GM21367 (cell line): Measurements from ENCODE around the gene MRPL24.

Experiments used
- ATAC-seq: cut with Tn5 transposase; IDR thresholded peaks from one replicate; pipeline ENCODE4 v1.9.1; 2021; ENCODE audit not compliant: unreplicated experiment

MRPL24 gene

DNA sequence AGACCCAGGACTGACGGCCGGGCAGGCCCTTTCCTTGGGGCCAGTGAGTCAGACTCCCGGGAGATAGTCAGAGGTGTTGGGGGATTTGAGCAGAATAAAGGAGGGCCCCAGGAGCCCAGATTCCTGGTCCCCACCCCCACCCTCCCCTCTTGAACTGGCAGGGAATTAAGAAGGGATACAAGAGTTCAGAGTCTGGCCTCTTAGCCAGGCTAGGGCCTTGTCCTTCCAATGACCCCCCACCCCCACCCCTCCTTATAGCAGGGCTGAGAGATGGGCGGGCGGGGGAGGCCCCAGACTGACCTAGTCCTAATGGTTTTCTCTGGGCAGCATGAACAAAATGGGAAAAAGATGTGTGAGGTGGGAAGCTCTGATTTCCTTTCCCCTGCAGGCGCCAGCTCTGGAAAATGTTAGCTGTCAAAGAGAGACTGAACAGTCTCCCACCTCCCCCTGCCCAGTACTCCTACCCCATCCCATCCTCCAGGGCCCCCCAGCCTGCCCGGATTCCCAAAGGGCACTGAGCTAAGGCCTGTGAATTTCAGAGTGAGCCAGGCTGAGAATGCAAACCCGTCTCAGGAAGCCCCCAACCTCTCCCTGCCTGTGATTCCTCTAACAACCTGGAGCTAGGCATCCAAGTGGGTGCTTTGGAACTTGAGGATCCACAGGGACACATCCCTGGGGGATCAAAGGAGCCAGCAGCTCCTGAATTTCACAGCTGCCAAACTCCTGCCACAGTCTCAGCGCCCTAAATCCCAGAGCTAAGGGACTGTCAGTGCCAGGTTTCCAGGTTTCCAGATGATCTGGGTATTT is 29.7 kb downstream of the MRPL24 start:
- ATAC-seq: no peak

DNA sequence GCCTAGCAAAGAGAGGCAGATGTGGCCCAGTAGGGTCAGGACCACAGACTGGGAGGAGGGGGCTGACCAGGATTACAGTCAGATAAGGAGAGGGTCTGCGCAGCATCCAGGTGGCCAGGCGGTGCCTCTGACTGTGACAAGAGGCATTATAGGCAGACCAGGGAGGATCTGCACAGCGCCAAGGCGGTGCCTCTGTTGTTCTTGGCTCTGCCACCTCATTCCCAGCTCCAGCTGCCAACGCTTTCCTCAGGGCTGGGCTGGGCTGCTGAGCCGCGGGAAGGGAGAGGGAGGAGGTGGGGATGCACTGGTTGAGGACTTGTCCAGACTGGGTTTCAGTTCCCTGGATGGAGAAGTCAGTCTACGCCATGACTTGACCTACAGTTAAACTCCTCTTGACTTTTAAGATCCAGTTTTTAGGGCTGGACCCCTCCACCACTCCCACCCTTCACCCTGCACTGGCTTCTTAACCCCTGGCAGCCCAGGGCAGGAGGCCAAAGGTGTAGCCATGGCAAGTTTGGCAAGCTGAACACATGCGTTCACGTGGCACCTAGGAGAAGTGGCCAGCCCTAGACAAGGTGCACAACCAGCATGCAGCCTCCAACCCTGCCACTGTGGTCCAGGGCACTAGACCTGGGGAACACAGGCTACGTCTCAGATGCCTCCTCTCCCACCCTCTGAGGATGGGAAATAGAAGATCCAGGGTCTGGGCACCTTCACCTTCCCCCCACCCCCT is 31.0 kb downstream of the MRPL24 start:
- no peak for ATAC-seq

DNA sequence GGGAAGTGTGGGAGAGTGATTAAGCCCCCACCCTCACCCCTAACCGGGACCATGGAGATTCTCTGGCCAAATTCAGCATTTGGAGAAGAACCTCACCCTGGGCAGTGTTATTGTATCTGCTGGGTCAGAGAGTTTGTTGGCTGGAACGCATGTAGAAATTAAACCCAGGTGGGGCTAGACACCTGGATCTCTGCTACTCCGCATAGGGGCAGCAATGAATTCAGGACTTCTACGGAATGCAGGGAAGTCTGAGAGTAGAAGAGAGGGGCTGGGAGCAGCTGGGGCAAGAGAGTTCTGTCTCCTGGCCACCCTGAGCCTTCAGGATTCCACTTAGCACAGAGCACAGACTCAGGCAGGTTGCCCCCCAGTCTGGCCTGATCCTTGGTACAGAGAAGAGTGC is 31.9 kb downstream of the MRPL24 start:
- no peak for ATAC-seq

DNA sequence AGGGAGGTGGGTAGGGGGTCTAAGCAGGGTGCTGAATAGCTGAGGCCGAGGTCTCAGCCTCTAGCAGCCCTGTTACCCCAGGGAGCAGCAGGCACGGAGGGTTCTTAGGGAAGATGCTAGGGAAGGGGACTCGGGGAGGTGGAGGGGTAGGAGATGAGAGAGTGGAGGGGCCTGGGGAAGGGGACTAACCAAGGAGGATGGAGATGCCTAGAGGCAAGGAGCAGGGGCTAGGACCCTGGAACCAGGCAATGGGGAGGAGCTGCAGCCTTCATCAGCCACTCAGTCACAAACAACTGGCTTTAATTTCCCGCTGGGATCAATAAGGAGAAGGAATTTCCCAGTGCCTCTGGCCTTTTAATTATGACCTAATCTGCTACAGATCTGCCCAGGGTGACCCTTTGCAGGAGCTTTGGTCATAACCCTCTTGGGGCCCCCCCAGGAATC is 32.6 kb downstream of the MRPL24 start:
- no peak for ATAC-seq

DNA sequence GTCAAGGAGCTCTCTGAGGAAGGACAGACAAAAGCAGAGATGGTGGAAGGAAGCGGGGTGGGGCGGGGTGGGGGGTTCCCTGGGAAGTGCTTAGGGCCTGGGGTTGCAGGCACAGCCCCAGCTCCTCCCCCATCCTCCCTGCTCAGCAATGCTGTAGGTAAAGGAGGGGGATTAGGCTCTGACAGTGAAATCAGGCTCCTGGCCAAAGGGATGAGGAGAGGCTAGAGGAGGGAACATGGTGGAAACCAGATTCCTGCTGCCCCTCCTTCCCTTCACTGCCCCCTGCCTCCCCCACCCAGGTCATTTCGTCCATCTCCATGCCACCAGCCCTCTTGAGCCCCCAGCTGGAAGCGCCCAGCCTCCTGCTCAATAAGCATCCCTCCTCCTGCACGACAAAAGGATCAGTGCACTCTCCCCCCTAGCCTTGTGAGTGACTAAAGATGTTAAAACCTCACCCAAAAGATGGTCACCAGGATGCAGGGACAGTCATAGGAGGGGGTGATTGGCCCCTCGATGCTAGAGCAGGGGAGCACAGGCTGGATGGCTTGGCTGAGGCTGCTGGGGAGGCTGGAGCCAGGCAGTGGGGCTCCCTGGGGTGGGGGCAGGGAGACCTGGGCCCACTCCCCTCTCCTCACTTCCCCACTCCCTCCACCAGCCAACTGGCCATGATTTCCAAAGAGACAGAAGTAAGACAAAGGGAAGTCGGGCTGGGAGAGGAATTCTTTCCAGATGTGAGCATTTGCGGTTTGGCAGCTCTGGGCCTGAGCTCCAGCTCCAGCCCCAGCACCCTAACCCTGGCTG is 33.3 kb downstream of the MRPL24 start:
- no peak for ATAC-seq

DNA sequence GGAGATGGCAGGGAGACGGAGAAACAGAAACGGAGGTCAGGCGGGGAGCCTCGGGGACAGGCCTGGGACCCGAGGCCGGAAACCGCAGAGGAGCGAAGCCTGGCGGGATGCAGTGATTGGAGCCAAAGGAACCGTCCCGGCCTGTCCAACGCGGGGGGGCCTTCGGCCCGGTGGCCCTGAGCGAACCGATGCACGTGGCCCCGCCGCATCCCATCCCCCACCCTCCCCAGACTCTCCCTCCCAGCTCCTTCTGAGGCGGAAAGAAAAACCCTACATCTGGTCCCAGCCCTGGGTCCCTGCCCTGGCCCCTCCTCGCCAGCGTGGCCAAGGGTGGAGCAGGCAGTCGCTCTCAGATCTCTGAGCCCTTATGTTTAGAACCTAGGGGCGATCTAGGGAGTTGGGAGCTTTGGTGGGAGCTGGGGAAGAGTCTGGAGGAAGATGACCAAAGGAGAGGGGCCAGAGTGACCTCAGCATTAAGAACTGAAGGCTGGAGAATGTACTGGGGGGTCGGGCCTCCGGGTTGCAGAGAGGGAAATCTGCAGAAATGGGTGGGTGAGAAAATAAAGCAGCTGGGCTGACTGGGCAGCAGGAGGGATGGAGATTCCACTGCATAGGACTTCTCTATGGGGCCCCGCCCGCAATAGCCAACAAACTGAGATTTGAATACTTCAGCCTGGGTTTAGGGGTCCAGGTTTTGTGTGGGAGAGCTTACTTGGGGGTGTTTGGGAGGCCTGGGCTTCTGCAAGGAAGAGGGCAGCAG is 34.1 kb downstream of the MRPL24 start:
- ATAC-seq: no peak

DNA sequence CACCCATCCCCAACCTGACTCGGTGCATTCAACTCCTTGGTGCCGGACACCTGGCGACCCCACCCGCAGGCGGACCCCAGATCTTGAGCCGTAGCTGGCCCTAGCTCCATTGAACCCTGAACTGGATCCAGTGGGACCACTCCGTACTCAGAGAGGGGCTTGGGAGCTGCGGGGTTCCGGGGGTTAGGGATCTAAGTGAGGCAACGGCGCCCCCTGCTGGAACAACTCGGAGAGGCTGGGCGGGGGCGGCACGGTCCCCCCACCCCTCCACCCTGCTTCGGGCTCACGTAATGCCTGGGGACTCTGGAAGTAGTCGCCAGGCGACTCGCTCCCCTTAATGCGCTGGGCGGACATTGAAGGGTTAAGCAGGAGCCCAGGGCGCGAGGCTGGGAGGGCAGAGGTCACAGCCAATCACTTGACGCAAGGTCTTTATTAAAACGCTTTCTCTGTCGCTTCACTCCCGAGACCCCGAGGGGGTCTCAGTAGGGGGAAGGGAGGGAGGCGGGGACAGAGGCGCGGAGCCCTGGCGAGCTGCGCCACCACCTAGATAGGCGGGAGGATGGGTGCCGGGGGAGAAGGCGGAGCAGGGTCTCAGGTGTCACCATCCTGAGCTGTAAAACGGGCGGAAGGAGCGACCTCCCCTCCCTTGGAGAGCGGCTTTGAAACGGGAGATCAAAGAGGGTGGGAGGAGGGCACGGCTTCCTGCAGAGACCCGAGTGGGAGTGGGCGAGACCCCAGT is 34.8 kb downstream of the MRPL24 start:
- no peak for ATAC-seq

DNA sequence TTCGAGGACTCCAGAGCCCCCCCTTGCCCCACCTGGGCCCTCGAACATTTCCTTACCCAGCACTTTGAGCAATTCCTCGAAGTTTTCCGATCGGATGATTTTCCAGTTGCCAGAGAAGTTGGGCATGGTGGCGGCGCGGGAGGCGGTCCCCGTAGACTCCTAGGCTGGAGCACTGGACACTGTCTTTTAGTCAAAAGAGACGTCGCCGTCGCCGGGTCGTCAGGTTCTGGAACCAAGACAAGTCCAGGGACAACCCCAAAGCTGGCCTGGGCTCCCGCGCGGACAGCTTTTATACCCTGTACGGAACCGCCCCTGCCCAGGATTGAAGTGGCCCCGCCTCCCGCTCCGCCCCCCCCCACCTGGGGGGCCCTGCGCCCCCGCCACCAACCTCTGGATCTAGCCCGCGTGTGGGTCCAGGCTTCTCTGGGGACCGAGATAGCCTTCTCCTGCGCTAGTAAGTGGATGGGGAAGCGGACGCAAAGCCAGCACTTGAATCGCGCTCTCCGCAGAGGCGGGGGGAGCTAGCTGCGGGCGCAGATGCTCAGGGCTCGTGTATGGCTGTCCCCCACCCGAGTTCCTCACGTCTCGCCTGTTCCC is 35.5 kb downstream of the MRPL24 start, which contains the start of gene CRABP2:
CRABP2 (minus strand) TSS at position 263 of the 597 bp plus-strand sequence; CDS start at position 126, 137 bp downstream.
- ATAC-seq: no peak

DNA sequence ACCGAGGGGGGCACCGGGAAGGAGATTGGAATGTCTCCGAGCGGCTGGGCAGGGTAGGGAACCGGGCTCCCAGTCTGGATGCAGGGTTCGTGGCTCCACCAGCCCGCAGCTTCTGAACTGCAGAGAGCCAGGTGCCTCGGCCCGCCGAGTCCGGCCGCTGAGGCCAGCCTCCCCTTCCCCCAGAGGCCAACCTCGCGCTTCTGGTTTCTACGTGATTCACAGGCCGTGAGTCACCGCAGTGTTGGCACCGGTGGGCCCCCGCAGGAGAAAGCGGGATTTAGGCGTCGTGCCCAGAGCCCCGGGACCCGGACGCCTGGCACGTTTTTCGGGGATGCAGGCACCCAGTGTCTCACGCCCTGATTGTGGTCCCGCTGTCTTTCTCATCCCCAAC is 36.0 kb downstream of the MRPL24 start:
- ATAC-seq: no peak

DNA sequence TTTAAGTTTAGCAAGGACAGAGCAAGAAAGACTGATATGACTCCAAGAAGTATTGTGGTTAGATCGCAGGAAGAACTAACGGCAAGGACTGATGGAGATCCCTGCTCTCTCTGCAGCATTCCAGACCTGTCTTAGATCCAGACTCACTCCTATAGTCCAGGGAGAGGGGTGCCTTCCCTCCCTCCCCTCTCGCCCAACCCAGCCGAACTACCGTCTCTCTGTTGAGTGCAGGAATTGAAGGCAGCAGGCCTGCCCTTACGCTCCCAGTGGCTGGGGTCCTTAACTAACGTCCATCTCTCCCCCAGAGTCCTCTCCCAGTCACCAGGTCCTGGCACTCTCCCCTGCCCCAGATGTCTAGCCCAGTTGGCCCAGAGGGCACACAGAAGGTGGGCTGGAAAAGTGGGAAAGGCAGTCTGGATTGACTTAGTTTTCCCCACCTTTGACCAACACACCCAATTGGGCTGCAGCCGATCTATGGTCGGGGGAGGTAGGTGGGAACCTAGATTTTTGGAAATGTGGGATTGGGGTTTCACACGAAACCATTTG is 36.6 kb downstream of the MRPL24 start:
- ATAC-seq: no peak

DNA sequence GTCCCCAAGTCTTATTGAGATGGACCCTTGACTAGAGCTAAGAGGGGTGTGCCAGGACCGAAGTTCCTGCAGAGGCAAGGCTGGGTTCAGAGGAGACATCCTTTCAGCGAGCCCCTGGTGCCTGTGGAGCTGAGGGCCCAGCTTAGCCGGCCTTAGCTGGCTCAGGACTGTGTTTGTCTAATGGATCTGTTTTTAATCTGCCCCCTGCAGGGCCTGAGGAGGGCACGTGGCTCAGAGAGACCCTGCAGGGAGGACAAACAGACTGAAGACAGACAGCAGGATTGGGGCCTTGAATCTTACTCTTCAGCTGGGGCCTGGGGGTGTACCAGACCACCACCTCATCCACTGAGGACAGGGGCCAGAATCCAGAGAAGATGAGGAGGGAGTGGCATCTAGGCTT is 37.1 kb downstream of the MRPL24 start:
- no peak for ATAC-seq

DNA sequence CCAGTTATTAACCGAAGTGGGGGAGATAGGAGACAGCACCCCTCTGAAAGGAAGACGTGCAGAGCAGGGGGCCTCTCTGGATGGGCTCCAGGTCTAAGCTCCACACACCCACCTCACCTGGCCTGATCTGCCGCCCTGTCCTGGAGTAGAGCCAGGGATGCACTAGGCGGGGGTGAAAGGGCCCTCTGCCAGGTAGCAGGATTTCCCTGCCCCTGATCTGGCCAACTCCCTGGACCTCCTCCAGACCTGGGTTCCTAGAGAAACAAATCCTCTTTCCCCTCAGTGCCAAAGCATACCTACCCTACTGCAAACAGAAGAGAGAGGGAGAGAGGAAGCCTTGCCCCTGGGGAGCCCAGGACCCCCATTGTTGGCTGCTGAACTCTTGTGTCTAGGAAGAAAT is 37.6 kb downstream of the MRPL24 start:
- ATAC-seq: no peak

DNA sequence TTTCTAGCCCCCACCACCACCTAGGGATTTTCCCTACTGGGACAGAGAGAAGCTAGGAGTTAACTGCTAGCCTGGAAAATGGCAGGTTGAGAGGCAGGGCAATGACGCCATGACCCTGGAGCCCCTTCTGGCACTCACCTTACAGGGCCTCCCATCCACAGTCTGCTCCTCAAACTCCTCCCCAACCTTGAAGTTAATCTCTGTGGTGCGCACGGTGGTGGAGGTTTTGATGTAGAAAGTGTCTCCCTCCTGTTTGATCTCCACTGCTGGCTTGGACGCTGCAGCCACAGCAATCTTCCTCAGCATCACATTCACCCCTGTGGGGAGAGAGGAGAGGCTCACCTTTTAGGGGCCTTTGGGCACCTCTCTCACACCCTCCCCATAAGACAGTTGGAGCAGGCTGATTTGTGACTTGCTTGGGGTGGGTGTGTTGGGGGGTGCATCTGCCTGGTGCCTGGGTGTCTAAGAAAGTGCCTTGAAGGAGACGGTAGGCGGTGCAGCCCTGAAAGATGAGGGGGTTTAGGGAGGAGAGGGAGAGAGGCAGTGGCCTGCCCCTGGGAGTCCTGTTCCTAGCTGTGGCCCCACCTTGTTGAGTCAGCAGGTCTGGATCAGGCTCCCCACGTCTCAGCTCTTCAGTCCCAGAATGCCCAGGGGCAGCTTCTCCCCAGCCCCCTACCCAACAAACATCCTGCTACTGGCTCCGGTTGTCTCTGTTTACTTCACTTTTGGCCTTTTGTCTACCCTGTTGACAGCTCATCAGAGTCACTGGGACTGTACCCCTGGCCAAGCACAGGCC is 40.0 kb downstream of the MRPL24 start:
- no peak for ATAC-seq

DNA sequence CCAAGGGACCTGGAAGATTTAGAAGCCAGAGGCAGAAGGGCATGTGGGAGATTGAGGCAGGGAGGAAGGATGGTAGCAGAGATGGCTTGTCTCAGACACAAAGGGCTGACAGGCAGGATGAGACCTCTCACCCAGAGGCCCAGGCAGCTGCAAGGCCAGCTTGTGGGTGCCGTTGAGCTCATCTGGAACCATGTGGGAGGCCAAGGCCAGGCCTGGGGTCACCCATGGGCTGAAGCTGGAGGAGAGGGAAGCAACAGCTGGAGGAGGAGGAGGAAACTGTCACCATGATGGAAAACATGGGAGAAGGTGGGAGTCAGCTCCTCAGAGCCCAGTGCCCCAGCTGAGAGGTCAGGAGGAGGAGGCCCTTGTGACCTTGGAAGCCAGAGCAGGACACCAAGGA is 41.9 kb downstream of the MRPL24 start:
- ATAC-seq: no peak

DNA sequence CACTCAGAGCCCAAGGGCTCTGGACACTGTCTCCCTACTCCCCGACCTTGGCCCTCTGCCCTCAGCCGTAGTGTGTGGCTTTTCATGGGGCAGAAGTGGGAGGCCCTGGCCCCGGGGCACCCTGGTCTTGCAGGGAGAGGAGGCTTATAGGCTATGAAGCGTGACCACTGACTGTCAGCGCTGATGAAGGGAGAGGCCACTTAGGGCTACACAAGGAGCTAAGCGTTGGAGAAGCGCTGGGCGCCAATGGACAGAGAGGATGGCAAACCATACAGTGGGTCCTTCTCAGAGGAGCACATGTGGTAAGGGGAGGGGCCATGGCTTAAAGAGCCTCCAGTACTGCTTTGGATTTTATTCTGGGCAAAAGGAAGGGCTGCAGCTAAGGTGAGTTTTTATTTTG is 43.4 kb downstream of the MRPL24 start:
- ATAC-seq: no peak

DNA sequence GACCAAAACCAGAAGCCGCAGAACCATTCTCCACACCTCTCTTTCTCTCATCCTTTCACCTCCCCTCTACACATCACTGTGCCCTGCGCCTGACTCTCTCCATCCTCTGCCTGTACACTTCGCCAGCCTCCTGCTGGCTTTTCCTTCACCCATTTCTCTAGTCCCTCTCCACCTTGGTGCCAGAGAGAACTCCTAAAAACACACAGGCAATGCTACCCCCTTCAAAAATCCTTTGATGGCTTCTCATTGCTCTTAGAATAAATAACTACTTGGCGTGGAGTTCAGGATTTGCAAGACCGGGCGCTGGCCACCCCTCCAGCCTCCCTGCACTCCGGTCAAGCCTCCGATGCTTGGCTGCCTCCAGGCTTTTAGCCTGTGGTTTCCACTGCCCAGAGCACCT is 44.1 kb downstream of the MRPL24 start:
- no peak for ATAC-seq

DNA sequence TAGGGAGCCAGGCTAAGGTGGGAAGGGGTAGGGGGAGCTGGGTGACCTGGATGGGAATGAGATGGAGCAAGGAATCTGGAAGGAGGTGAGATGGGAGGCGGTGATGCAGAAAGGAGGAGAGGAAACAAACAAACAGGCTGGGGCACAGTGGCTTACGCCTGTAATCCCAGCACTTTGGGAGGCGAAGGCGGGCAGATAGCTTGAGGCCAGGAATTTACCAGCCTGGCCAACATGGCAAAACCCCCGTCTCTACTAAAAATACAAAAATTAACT is 46.3 kb downstream of the MRPL24 start:
- ATAC-seq: no peak

DNA sequence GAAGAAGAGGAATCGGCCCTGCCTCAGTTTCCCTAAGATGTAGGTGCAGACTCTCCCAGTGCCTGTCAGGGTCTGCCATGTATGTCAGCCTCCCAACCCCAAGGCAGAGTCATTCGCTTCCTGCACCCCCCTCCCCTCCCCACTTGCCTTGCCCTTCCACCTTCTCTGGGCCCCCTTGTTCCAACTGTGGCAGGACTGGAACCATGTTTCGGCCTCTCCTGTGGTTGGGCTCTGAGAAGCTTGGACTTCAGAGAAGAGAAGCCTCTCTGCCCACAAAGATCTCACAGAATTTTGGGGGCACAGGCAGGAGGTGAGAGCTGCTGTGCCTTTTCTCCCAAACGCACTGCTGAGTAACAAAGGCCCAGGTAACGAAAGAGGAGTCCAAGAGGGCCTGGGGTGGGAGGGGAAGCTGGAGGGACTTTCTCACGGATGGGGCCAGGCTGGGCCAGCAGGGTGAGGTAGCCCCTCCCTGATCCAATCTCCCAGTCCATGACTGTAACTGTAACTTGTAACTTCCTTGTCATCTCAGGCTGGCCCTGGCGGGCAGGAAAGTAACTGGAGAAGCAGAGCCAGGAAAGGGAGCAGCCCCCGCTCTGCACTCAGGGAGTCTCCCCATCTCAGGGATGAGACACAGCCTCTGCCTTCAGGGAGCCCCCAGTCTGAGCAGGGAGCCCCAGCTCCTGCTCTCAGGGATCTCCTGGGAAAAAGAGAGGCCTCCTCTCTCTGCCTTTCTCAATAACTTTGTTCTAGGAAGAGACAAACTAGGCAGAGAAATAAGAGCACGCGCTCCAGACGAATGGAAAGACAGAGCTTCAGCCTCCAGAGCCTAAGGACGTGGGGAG is 46.8 kb downstream of the MRPL24 start:
- no peak for ATAC-seq
